Transverse colon (tissue), 4 donors: Measurements from ENCODE around the gene LTBP2. TPM values are rescaled to one million over a fixed set of nuclear protein-coding genes. Genes with fewer than 3 reads are reported as not detected.
"Not testable (repeated sequence)": the region's sequence is repeated elsewhere in the genome, so short reads cannot be mapped to it uniquely, and the experiment has no call there.

Experiments used
- DNase-seq: peaks from one replicate; pipeline ENCODE4 v3.0.0-alpha.2; 2019
- H3K27ac ChIP-seq, 4 donors: fragments of 200-600 bp; sonication (generic); 2 replicates each; pipeline ENCODE4 v1.5.1; 2016 to 2018; ENCODE audit warnings: inconsistent platforms in 4 of 4
- H3K27me3 ChIP-seq: fragments of 200-600 bp; sonication (generic); 2 replicates; pipeline ENCODE4 v1.5.1; 2017; ENCODE audit warnings: inconsistent platforms
- H3K36me3 ChIP-seq, 4 donors: fragments of 200-600 bp; sonication (generic); 2 replicates each; pipeline ENCODE4 v1.5.1; 2017 to 2019; ENCODE audit warnings: inconsistent platforms in 4 of 4
- H3K4me1 ChIP-seq, 4 donors: fragments of 200-600 bp; sonication (generic); 2 replicates each; pipeline ENCODE4 v1.5.1; 2017 to 2020; ENCODE audit warnings: inconsistent platforms in 4 of 4
- H3K4me3 ChIP-seq, 4 donors: fragments of 200-600 bp; sonication (generic); 1 replicate in 1 of 4; 2 replicates in 3 of 4; pipeline versions ENCODE4 v1.5.1 to v1.6.1; 2017 to 2019; ENCODE audit warnings: inconsistent platforms in 4 of 4
- H3K9me3 ChIP-seq, 2 donors: fragments of 200-600 bp; sonication (generic); 2 replicates each; pipeline ENCODE4 v1.5.1; 2017 to 2019; ENCODE audit warnings: inconsistent platforms in 2 of 2
- EP300 ChIP-seq: sonication (generic); formaldehyde crosslinking; IDR thresholded peaks from one replicate; pipeline ENCODE4 v1.6.1; 2017; ENCODE audit warnings: antibody characterized with exemption, low read depth
- POLR2A ChIP-seq: fragments of 450-650 bp; IDR thresholded peaks from one replicate; pipeline ENCODE4 v1.6.1; 2016; ENCODE audit warnings: antibody characterized with exemption, mild to moderate bottlenecking, moderate library complexity
- POLR2AphosphoS5 ChIP-seq, 3 donors: sonication (generic); formaldehyde crosslinking; IDR thresholded peaks; one replicate each; pipeline ENCODE4 v1.6.1; 2016; ENCODE audit warnings: antibody characterized with exemption in 3 of 3
- WGBS, 2 donors: methylation state at CpG; one replicate each; pipeline ENCODE4 v1.1.5; 2018; ENCODE audit warnings: low coverage in 1 of 2; 5-methylcytosine and 5-hydroxymethylcytosine counted together
- in situ Hi-C, 4 donors: fragments of 200-750 bp; cut with MboI; loops; one replicate each; pipeline versions ENCODE4 v1.15.0 to v1.15.1; 2017; ENCODE audit warnings: low sequenced_read_pairs in 3 of 4, low pct_ligation_motif_present in 1 of 4, low pct_unique_long_range_greater_than_20kb in 1 of 4
- intact Hi-C: fragments of 100-400 bp; cut with DNase I; formaldehyde crosslinking; loops from one replicate; pipeline ENCODE4 v1.15.1; 2023; ENCODE audit warnings: low total_unique reads
- total RNA-seq, 4 donors: library from RNA; depleted of rRNA; stranded (reverse); fragments of >200 nt; gene quantifications; one replicate each; pipeline ENCODE4 v1.1.0, GENCODE V29; 2016
- TF ChIP-seq, protein P1 (sequence below), 5 experiments: fragments of 200-600 bp in 3 of 5; fragments of 450-650 bp in 2 of 5; sonication (generic) in 3 of 5; IDR thresholded peaks; 1 replicate in 2 of 5; 2 replicates in 3 of 5; pipeline ENCODE4 v1.5.1; 2016 to 2017; ENCODE audit warnings: antibody characterized with exemption in 5 of 5, inconsistent platforms in 3 of 5, mild to moderate bottlenecking in 2 of 5, moderate library complexity in 1 of 5

Gene LTBP2
- total RNA-seq, 4 donors from 2014 or later = 9.7 to 15.3 (median 11.9) TPM

- no peaks in the 10 kb centered on the region for H3K4me1 ChIP-seq
- TF ChIP-seq EP300 = no peak
- TF ChIP-seq POLR2AphosphoS5 (IDR thresholded peaks at IDR 0.05) = no peak
- TF ChIP-seq, protein P1, sequence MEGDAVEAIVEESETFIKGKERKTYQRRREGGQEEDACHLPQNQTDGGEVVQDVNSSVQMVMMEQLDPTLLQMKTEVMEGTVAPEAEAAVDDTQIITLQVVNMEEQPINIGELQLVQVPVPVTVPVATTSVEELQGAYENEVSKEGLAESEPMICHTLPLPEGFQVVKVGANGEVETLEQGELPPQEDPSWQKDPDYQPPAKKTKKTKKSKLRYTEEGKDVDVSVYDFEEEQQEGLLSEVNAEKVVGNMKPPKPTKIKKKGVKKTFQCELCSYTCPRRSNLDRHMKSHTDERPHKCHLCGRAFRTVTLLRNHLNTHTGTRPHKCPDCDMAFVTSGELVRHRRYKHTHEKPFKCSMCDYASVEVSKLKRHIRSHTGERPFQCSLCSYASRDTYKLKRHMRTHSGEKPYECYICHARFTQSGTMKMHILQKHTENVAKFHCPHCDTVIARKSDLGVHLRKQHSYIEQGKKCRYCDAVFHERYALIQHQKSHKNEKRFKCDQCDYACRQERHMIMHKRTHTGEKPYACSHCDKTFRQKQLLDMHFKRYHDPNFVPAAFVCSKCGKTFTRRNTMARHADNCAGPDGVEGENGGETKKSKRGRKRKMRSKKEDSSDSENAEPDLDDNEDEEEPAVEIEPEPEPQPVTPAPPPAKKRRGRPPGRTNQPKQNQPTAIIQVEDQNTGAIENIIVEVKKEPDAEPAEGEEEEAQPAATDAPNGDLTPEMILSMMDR (IDR thresholded peaks at IDR 0.05) = no peak
- no peak for TF ChIP-seq POLR2A
- 91% methylated on average over 10 of the region's 10 CpGs; no CpG with 5 or more reads in 1 of the 2 donors for WGBS, 2 donors
- H3K36me3 ChIP-seq = no peaks in the 10 kb centered on the region
- DNase-seq = no peak
- no peak overlapping the region for H3K4me3 ChIP-seq
- intact Hi-C loops = no loop called here
- in situ Hi-C loops = no loop called here
- no peaks in the 10 kb centered on the region for H3K9me3 ChIP-seq
- no peak overlapping the region for H3K27ac ChIP-seq
- no peaks in the 10 kb centered on the region for H3K27me3 ChIP-seq
Measured at GRCh38 chr14:74542056-74542685, 69.9 kb downstream of the LTBP2 start.

- Histone ChIP-seq H3K36me3 (no peaks in the 10 kb centered on the region), H3K27me3 (no peaks in the 10 kb centered on the region), H3K27ac (no peak overlapping the region), H3K9me3 (no peaks in the 10 kb centered on the region), H3K4me1 (no peaks in the 10 kb centered on the region), H3K4me3 (no peak overlapping the region)
- TF ChIP-seq EP300 (no peak), POLR2AphosphoS5 (IDR thresholded peaks at IDR 0.05) (no peak), POLR2A (no peak)
- TF ChIP-seq, protein P1 (IDR thresholded peaks at IDR 0.05) = no peak
- DNase-seq = no peak
- WGBS, 2 donors = 85 to 100% methylated on average over 1 to 3 of the region's 3 CpGs
- intact Hi-C loops (no loop called here), in situ Hi-C loops (no loop called here)
Measured at GRCh38 chr14:74541225-74541624, 70.8 kb downstream of the LTBP2 start.

- Histone ChIP-seq H3K27me3 (no peaks in the 10 kb centered on the region), H3K4me1 (no peaks in the 10 kb centered on the region), H3K27ac (no peak overlapping the region), H3K4me3 (no peak overlapping the region), H3K36me3 (no peaks in the 10 kb centered on the region), H3K9me3 (no peaks in the 10 kb centered on the region)
- intact Hi-C loops = no loop called here
- TF ChIP-seq POLR2AphosphoS5 (IDR thresholded peaks at IDR 0.05) (no peak), POLR2A (no peak), EP300 (no peak)
- TF ChIP-seq, protein P1 (IDR thresholded peaks at IDR 0.05) = no peak
- 71 to 79% methylated on average over 2 to 4 of the region's 4 CpGs for WGBS, 2 donors
- in situ Hi-C loops = no loop called here
- DNase-seq = no peak
Measured at GRCh38 chr14:74539503-74539902, 72.5 kb downstream of the LTBP2 start.

DNA sequence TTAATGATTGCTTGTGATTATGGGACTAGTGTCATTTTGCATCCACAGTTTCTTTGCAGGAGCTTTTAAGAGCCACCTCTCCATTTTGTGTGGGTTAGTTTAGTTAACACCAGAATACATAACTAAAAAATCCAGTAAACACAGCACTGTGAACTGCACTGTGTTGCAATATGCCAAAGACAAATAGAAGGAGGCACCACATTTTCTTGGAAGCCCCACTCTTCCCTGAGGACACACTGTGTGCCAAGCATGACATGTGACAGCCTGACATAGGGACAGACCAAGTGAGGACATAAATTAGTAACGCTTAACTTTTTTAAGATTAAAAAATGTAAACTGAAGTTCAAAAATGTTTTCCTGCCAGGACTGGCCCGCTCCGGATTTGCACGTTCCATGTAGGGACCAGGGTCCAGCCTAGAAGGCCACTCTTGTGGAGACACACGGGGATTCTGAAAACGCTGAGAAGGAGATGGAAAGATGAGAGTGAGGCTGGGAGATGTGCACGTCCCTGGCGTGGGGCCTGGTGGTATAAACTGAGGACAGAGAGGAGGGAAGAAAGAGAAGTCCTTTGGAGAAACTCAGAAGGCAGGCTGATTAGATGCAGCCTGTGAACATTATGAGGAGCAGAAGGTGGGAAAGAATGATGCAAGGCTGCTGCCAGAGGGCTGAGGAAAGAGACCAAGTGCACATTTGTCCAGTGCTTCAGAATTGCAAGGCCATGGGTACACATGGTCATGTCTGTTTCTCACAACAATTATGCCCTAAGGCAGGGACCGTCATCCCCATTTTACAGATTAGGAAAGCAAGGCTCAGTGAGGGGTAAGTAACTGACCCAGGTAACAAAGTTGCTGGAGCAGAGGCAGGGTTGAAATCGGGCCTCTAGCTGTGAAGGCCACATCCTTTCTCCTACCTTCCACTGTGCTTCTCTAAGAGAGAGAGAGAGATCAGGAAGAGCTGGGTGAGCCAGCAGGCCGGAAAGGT, 73.3 kb downstream of the LTBP2 start:
- Histone ChIP-seq H3K9me3 (no peaks in the 10 kb centered on the region), H3K4me1 (no peaks in the 10 kb centered on the region), H3K4me3 (no peak overlapping the region), H3K27me3 (no peaks in the 10 kb centered on the region), H3K36me3 (no peaks in the 10 kb centered on the region), H3K27ac (no peak overlapping the region)
- DNase-seq = no peak
- in situ Hi-C loops = no loop called here
- intact Hi-C loops = no loop called here
- 88 to 90% methylated on average over 9 to 11 of the region's 11 CpGs for WGBS, 2 donors
- no peak for TF ChIP-seq POLR2A
- TF ChIP-seq, protein P1 (IDR thresholded peaks at IDR 0.05) = no peak
- no peak for TF ChIP-seq POLR2AphosphoS5 (IDR thresholded peaks at IDR 0.05)
- TF ChIP-seq EP300 = no peak

GRCh38 chr14:74536336-74536735, 75.7 kb downstream of the LTBP2 start:
- in situ Hi-C loops, intact Hi-C loops, H3K4me3 ChIP-seq, H3K27ac ChIP-seq, H3K4me1 ChIP-seq, H3K36me3 ChIP-seq, H3K27me3 ChIP-seq, DNase-seq, H3K9me3 ChIP-seq: not testable (repeated sequence)
- WGBS, 2 donors = 60 to 68% methylated on average over 1 to 3 of the region's 3 CpGs
